Panc1 (cell line): Measurements from ENCODE around the gene RNPS1. TPM values are rescaled to one million over a fixed set of nuclear protein-coding genes. Genes with fewer than 3 reads are reported as not detected.

Experiments
- ATAC-seq: fragments of 200-7000 bp; cut with Tn5 transposase; 2 replicates; pipeline ENCODE4 v1.9.1; 2020; ENCODE audit warnings: mild to moderate bottlenecking, moderate library complexity
- BruUV-seq: library from RNA; stranded (reverse); fragments of 400-500 nt; replicated peaks from 2 replicates; lab custom pipeline; 2021; lab: Mats Ljungman, UMichigan
- CTCF ChIA-PET: fragments of 300-600 bp; sonication (Branson Sonifier 250); formaldehyde crosslinking; loops from one replicate; lab custom pipeline; 2022; ENCODE audit warnings: antibody characterized with exemption; lab: Charles Lee
- POLR2A ChIA-PET: fragments of 300-600 bp; sonication (Branson Sonifier 250); formaldehyde crosslinking; loops from one replicate; lab custom pipeline; 2022; ENCODE audit warnings: antibody characterized with exemption; lab: Charles Lee
- DNase-seq: peaks from one replicate; pipeline ENCODE4 v3.0.0-alpha.2; 2010; ENCODE audit warnings: low read depth, low spot score
- H3K27ac ChIP-seq: 2 replicates; pipeline ENCODE4 v1.5.1; 2011; ENCODE audit warnings: mild to moderate bottlenecking, low read length, inconsistent platforms
- H3K27me3 ChIP-seq: fragments of 200-500 bp; sonication (Bioruptor generic); 2 replicates; pipeline ENCODE4 v1.6.0; 2014; ENCODE audit warnings: low read length, inconsistent platforms; ENCODE audit not compliant: control insufficient read depth, insufficient read depth
- H3K36me3 ChIP-seq: fragments of 200-500 bp; sonication (Bioruptor generic); 2 replicates; pipeline ENCODE4 v1.5.1; 2014; ENCODE audit warnings: inconsistent platforms, mild to moderate bottlenecking, low read length, moderate library complexity; ENCODE audit not compliant: control insufficient read depth, insufficient read depth
- H3K4me1 ChIP-seq: 2 replicates; pipeline ENCODE4 v1.5.1; 2011; ENCODE audit warnings: inconsistent platforms, mild to moderate bottlenecking, low read length, moderate library complexity; ENCODE audit not compliant: control insufficient read depth, insufficient read depth
- H3K4me3 ChIP-seq, 2 experiments: 2 replicates each; pipeline ENCODE4 v1.5.1; 2011 to 2012; ENCODE audit warnings: low read depth in 2 of 2, low read length in 2 of 2, mild to moderate bottlenecking in 2 of 2, inconsistent platforms in 1 of 2, moderate library complexity in 1 of 2
- H3K9me3 ChIP-seq: fragments of 200-500 bp; sonication (Bioruptor generic); 2 replicates; pipeline ENCODE4 v1.5.1; 2014; ENCODE audit warnings: low read depth, mild to moderate bottlenecking, inconsistent platforms, low read length, moderate library complexity; ENCODE audit not compliant: control insufficient read depth, insufficient read depth
- CTCF ChIP-seq: fragments of 450-650 bp; IDR thresholded peaks from 2 replicates; pipeline ENCODE4 v1.5.1; 2017; ENCODE audit warnings: mild to moderate bottlenecking
- POLR2AphosphoS5 ChIP-seq: IDR thresholded peaks from 2 replicates; pipeline ENCODE4 v1.6.1; 2012; ENCODE audit warnings: mild to moderate bottlenecking, low read depth, low read length, moderate library complexity
- REST ChIP-seq, 2 experiments: IDR thresholded peaks; 2 replicates each; pipeline ENCODE4 v1.6.1; 2011 to 2012; ENCODE audit warnings: low read depth in 2 of 2, control low read depth in 1 of 2, low read length in 1 of 2, mild to moderate bottlenecking in 1 of 2, moderate library complexity in 1 of 2; ENCODE audit not compliant: insufficient read depth in 1 of 2
- SIN3A ChIP-seq: IDR thresholded peaks from 2 replicates; pipeline ENCODE4 v1.6.1; 2012; ENCODE audit warnings: low read depth, mild to moderate bottlenecking, low read length, moderate library complexity, borderline replicate concordance; ENCODE audit not compliant: insufficient read depth
- TCF7L2 ChIP-seq: IDR thresholded peaks from 2 replicates; pipeline ENCODE4 v1.6.1; 2011; ENCODE audit warnings: mild to moderate bottlenecking, low read depth, low read length, inconsistent platforms
- in situ Hi-C: cut with HindIII; loops from 2 replicates; pipeline ENCODE4 v1.10.0; 2016; ENCODE audit warnings: low sequenced_read_pairs, low pct_unique_long_range_greater_than_20kb
- intact Hi-C: fragments of 100-400 bp; cut with micrococcal nuclease; formaldehyde crosslinking; loops from one replicate; pipeline ENCODE4 v1.10.0; 2022; ENCODE audit not compliant: unreplicated experiment
- total RNA-seq: library from RNA; stranded (reverse); gene quantifications from one replicate; pipeline ENCODE4 v1.2.1, GENCODE V29; 2021; ENCODE audit not compliant: unreplicated experiment

The RNPS1 gene
- total RNA-seq, 1 experiment from 2014 or later: 249 TPM

- H3K9me3 ChIP-seq: no peaks in the 10 kb centered on the region
- H3K36me3 ChIP-seq: no peaks in the 10 kb centered on the region
- H3K27me3 ChIP-seq: no peaks in the 10 kb centered on the region
- no peaks in the 10 kb centered on the region for H3K4me1 ChIP-seq
- POLR2A ChIA-PET: no interaction called here
- TF ChIP-seq TCF7L2 (no peak), SIN3A (no peak), REST (IDR thresholded peaks at IDR 0.05; ENCODE audit: insufficient read depth in 1 of 2, low read depth in 2 of 2, low read length in 1 of 2) (no peak), CTCF (no peak), POLR2AphosphoS5 (no peak)
- H3K27ac ChIP-seq: no peak overlapping the region
- H3K4me3 ChIP-seq: no peak overlapping the region
- DNase-seq (no peak), ATAC-seq (no peak)
- intact Hi-C loops: no loop called here
- no TSS peak for BruUV-seq
- CTCF ChIA-PET: interaction anchor here (0.7 kb wide), 1 partner anchor 312 kb away, joined by 4 read pairs; no protein-coding TSS in a partner anchor
- in situ Hi-C loops: no loop called here
These were observed 9.7 kb upstream of the RNPS1 start for GRCh38 chr16:2277466-2278271.

GRCh38 chr16:2276368-2277195 lies 8.7 kb upstream of the RNPS1 start:
- Histone ChIP-seq H3K27me3 (no peaks in the 10 kb centered on the region), H3K36me3 (no peaks in the 10 kb centered on the region), H3K4me3 (no peak overlapping the region), H3K4me1 (no peaks in the 10 kb centered on the region), H3K27ac (no peak overlapping the region), H3K9me3 (no peaks in the 10 kb centered on the region)
- POLR2A ChIA-PET: no interaction called here
- CTCF ChIA-PET: no interaction called here
- TF ChIP-seq CTCF: no peak
- no peak for TF ChIP-seq POLR2AphosphoS5
- no peak for TF ChIP-seq REST (IDR thresholded peaks at IDR 0.05; ENCODE audit: insufficient read depth in 1 of 2, low read depth in 2 of 2, low read length in 1 of 2)
- TF ChIP-seq TCF7L2: no peak
- TF ChIP-seq SIN3A: no peak
- in situ Hi-C loops (no loop called here), intact Hi-C loops (no loop called here)
- no peak for ATAC-seq
- DNase-seq: no peak
- no TSS peak for BruUV-seq
